Omental fat pad (tissue), 4 donors: Measurements from ENCODE around the gene TMEM161A. TPM values are rescaled to one million over a fixed set of nuclear protein-coding genes. Genes with fewer than 3 reads are reported as not detected.
"Not testable (repeated sequence)": the region's sequence is repeated elsewhere in the genome, so short reads cannot be mapped to it uniquely, and the experiment has no call there.

Source experiments
- ATAC-seq: fragments of 150-250 bp; one replicate; pipeline ENCODE4 v1.9.1; 2016; ENCODE audit warnings: mild to moderate bottlenecking, moderate library complexity; ENCODE audit not compliant: low FRiP score
- DNase-seq: peaks from one replicate; pipeline ENCODE4 v3.0.0-alpha.2; 2019; ENCODE audit warnings: low spot score
- CTCF ChIP-seq, 3 donors: fragments of 450-650 bp; IDR thresholded peaks; one replicate each; pipeline ENCODE4 v1.5.1; 2016 to 2017; ENCODE audit warnings: antibody characterized with exemption in 3 of 3, mild to moderate bottlenecking in 3 of 3, moderate library complexity in 2 of 3
- total RNA-seq, 4 donors: library from RNA; depleted of rRNA; stranded (reverse); fragments of >200 nt; gene quantifications; one replicate each; pipeline ENCODE4 v1.1.0, GENCODE V29; 2016

The TMEM161A gene
- 10 to 100 TPM; 12.0 to 16.8 (median 15.8) TPM for total RNA-seq

GRCh38 chr19:19138109-19138981, at the start of gene TMEM161A:
TMEM161A (minus strand) TSS chr19:19138478; CDS start chr19:19138428, 50 bp downstream.
- no peak for TF ChIP-seq CTCF (IDR thresholded peaks at IDR 0.05)
- peak; percentile 98 for ATAC-seq
- DNase-seq = peak; percentile 92

- DNase-seq = no peak
- TF ChIP-seq CTCF (IDR thresholded peaks at IDR 0.05) = no peak
- no peak for ATAC-seq
These were observed 48.5 kb upstream of the TMEM161A start for GRCh38 chr19:19186742-19187141.

- DNase-seq (no peak), ATAC-seq (no peak)
- no peak for TF ChIP-seq CTCF (IDR thresholded peaks at IDR 0.05)
These were observed 47.8 kb upstream of the TMEM161A start for GRCh38 chr19:19185853-19186740.

- ATAC-seq = no peak
- TF ChIP-seq CTCF (IDR thresholded peaks at IDR 0.05) = no peak
- DNase-seq = no peak
These were observed 43.3 kb upstream of the TMEM161A start for GRCh38 chr19:19181488-19181998.

GRCh38 chr19:19179548-19180441, 41.5 kb upstream of the TMEM161A start:
- no peak for TF ChIP-seq CTCF (IDR thresholded peaks at IDR 0.05)
- ATAC-seq (no peak), DNase-seq (no peak)

- no peak for TF ChIP-seq CTCF (IDR thresholded peaks at IDR 0.05)
- DNase-seq (no peak), ATAC-seq (no peak)
These were observed 38.7 kb upstream of the TMEM161A start for GRCh38 chr19:19176950-19177349.

- ATAC-seq, DNase-seq: not testable (repeated sequence)
These were observed 35.0 kb upstream of the TMEM161A start for GRCh38 chr19:19173243-19173642.
